GM12874 (cell line): ENCODE results near the gene CHMP1B.

Experiments
- TF ChIP-seq, protein P1 (sequence below): IDR thresholded peaks from 2 replicates; pipeline ENCODE4 v1.5.1; 2011; ENCODE audit warnings: low read depth, mild to moderate bottlenecking, control low read depth, low read length, moderate library complexity; ENCODE audit not compliant: insufficient read depth

CHMP1B gene

DNA sequence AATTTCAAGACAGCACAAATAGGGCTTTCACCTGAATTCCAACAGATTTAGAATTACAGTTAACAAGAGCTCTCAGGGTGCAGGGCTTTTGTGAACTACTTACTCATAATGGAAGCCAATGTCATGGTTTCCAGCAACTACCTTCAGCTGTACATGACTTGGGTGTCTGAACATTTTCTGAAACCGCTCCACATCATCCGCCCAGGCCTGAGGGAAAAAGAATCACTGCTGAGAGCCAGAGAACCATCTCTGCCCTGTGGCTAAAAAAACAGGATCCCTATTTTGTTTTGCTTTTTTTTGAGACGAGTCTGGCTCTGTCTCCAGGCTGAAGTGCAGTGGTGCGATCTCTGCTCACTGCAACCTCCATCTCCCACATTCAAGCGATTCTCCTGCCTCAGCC lies 38.1 kb downstream of the CHMP1B start:
- TF ChIP-seq, protein P1, sequence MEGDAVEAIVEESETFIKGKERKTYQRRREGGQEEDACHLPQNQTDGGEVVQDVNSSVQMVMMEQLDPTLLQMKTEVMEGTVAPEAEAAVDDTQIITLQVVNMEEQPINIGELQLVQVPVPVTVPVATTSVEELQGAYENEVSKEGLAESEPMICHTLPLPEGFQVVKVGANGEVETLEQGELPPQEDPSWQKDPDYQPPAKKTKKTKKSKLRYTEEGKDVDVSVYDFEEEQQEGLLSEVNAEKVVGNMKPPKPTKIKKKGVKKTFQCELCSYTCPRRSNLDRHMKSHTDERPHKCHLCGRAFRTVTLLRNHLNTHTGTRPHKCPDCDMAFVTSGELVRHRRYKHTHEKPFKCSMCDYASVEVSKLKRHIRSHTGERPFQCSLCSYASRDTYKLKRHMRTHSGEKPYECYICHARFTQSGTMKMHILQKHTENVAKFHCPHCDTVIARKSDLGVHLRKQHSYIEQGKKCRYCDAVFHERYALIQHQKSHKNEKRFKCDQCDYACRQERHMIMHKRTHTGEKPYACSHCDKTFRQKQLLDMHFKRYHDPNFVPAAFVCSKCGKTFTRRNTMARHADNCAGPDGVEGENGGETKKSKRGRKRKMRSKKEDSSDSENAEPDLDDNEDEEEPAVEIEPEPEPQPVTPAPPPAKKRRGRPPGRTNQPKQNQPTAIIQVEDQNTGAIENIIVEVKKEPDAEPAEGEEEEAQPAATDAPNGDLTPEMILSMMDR, result no peak

DNA sequence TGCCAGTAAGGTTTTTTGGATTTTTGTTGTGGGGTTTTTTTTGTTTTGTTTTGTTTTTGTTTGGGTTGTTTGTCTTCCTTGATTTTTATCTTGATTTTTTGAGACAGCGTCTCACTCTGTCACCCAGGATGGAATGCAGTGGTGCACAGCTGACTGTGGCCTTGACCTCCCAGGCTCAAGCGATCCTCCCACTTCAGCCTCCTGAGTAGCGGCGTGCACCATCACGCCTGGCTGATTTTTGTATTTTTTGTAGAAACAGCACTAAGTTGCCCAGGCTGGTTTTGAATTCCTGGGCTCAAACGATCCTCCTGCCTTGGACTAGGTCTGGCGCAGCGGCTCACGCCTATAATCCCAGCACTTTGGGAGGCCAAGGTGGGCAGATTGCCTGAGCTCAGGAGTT lies 40.5 kb downstream of the CHMP1B start:
- TF ChIP-seq, protein P1, result no peak

DNA sequence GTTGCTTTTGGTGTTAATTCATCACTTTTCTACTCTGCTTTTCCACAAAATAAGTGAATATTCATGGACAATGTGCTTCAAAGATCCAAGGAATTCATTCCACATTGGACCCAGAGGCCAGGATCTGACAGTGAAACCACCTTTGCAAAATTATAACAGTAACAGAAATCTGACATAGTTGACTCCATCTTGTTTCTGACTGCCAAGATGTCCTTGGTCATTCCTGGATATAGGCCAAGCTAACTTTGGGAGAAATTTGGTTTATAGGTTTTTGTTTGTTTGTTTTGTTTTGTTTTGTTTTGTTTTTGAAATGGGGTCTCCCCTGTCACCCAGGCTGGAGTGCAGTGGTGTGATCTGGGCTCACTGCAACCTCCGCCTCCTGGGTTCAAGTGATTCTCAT lies 46.6 kb downstream of the CHMP1B start:
- TF ChIP-seq, protein P1, result no peak

DNA sequence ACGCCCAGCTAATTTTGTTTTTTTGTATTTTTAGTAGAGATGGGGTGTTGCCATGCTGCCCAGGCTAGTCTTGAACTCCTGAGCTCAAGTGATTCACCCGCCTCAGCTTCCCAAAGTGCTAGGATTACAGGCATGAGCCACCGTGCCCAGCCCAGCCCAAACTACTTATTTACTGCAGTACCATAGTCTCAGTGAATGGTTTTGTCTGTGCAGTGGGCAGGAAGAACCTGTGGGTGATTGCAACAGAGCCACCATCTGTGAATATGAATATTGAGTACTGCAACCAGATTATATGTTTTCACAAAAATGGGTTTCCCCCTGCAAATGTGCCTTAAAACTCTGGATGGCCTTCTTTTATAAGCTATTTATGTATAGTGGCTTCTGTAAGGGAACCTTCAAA lies 47.9 kb downstream of the CHMP1B start:
- TF ChIP-seq, protein P1, result no peak

DNA sequence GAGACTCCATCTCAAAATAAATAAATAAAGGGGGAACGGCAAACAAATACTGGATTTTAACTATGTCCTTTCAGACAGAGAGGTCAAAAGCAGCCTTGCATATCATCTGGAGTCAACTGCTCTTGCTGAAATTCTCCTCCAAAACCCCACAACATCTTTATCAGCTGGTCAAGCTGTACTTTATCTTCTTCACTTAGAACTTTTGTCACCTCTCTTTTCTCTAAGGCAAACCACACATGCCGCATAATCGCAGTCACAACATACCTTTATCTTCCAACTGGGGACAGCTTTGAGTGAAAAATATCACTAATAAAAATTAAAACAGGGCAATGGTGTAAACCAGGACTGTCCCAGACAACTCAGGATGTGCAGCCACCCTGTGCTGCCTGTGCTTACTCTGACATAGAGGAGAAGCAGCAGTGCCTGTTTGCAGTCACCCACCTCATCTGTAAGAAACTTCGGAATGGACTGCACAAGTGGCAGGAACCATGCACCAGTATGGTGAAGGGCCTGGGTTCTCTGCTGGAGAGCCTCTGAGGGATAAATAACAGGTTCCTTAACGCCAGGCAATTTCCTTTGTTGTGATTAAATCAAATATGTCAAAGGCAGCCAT lies 50.7 kb downstream of the CHMP1B start:
- TF ChIP-seq, protein P1, result no peak

DNA sequence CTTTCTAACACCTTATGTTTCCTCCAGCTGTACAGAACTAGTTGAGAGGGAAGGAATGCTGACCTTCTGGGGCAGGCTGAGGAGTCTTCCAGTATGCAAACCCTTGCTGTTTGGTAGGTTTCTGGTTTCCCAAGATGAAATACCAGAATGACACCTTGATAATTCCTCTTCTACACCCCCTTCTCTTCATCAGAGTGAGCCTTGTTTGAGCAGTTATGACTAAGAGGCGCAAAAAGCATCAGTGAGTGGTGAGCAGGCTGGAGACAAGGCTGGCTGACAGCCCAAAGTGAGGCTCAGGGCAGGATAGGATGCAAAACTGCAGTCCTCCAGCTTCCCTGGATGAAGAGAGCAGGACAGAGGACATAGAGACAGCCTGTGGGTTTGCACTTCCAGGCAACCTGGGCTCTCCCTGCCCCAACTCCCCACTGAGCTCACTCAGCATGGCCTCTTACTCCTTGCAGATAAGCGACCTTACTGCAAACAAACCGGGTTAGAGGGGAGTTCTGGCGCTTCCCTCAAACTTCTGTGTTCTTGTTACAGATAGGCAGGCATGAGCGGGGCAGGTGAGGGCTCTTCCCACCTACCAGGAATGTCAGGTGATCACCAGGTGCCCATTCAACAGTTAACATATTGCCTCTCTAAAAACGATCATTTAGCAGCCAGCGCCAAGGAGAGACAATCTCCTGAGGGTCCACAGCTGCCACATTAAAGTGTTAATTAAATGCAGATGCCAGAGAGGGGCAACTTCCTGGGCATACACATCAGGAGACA lies 51.5 kb downstream of the CHMP1B start:
- TF ChIP-seq, protein P1, result no peak
